HG02884 (cell line): ENCODE measurements around the gene SMAD7.

Experiments
- ATAC-seq: cut with Tn5 transposase; IDR thresholded peaks from one replicate; pipeline ENCODE4 v1.9.1; 2021; ENCODE audit warnings: mild to moderate bottlenecking, moderate library complexity; ENCODE audit not compliant: unreplicated experiment

Gene SMAD7

DNA sequence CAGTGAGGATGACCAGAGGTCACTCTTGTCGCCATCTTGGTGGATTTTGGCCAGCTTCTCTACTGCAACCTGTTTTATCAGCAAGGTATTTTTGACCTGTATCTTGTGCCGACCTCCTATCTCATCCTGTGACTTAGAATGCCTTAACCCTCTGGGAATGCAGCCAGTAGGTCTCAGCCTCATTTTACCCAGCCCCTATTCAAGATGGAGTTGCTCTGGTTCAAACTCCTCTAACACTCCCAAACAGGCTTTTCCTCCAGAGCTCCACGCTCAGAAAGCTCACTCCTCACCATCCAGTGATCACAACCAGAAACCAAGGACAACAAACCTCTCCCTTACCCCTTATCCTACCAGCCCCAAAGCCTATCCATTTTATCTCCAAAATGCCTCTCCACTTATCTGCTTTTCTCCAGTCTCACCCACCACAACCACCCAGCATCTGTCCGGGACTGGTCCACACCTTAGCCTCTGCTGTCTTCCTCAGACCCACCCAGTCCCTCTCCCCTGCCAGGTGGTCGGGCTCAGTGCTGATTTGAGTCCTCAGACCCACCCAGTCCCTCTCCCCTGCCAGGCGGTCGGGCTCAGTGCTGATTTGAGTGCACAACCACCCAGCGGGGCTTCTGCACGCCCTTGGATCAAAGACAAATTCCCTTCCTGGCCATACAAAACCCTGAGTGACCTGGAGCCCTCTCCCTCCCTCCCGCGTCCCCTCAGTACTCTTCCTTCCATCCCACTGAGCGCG, 11.7 kb upstream of the SMAD7 start:
- no peak for ATAC-seq

DNA sequence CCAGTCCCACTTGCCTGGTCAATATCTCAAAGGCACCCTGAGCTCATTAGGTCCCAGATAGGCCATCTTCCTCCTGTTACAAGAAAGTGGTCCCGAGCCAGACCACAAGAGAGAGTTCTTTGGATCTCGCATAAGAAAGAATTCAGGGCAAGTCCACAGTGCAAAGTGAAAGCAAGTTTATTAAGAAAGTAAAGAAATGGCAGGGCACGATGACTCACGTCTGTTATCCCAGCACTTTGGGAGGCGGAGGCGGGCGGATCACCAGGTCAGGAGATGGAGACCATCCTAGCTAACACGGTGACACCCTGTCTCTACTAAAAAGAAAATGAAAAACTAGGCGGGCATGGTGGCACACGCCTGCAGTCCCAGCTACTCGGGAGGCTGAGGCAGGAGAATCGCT, 10.8 kb upstream of the SMAD7 start:
- ATAC-seq, result no peak

DNA sequence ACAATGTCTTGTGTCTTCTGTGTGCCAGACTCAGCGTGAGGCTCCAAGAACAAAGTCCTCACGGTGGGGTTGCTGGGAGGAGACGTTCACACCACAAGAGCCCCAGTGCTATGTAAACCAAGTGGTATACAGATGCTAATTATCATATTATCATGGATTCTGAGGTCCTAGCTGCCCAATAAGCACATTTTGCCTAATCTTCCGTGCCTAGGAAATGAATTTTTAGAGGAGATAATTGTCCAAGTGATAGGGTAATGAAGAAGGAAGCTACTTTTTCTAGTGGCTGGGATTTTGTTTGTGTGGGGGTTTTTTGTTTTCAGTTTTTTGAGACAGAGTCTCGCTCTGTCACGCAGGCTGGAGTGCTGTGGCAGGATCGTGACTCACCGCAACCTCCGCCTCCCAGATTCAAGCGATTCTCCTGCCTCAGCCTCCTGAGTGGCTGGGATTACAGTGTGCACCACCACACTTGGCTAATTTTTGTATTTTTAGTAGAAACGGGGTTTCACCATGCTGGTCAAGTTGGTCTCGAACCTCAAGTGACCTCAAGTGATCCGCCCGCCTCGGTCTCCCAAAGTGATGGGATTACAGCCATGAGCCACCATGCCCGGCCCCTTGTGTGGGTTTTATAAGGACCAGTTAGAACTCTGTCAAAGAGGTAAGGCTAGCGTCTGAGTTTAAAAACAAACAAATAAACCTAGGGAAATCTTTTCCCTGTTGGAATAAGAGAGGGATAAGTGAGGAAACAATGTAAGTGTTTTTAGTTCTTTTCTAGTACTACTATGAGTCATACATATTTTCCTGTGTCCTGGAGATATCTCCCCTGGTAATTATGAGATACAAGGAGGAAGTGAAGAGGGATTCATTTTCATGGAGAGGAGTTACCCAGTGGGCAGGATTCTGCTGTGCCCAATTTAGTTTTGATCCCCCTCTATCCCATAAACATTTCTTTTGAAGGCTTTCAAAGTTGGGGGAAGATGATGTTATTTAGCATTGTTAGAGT, 9.5 kb upstream of the SMAD7 start:
- ATAC-seq, result no peak

DNA sequence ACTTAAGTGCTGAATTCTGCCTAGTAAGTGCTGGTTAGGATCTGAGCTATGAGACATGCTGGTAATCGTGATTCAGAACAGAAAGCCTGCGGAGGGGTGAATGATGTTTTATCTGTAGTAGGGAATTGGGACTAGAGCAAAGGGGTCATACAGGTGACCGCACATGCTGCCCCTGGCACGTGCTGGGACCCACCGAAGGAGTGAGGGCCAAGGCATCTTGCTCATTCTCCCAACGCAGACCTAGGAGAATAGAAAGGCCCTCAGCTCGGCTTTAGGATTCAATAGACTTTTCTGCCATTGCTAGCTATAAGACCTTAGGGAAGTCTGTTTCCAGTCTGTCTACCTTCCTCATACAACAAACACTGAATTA, 8.8 kb upstream of the SMAD7 start:
- ATAC-seq, result no peak

DNA sequence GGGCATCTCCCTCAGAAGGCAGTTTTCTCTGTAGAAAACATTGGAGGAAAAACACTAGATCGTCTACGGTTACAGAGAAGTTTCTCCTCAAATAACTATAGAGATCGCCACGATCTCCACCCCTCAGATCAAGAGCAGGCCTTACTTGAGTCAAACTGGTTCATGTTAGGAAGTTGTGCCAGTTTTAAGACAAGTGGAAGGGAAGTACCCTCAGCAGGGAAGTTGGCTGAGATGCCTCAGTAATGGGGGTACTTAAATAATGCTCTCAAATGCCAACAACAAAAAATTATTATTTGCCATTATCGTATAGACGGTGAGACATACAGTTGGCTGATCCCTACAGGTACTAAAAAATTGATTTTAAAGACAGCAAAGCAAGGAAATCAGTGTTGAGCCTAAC, 8.2 kb upstream of the SMAD7 start:
- no peak for ATAC-seq

DNA sequence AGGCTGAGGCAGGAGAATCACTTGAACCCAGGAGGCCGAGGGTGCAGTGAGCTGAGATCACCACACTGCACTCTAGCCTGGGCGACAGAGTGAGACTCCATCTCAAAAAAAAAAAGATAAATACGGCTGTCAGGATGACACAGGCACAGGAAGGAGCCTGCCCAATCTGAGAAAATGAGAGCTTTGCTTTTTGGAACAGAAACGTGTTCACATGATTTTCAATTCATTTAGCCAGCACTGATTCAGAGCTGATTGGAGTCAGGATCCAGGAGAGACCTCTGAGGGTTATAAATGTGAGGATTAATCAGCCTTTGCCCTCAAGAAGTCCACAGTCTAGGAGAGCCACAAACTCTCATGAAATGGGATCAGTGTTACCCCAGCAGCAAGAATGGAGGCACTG, 6.9 kb upstream of the SMAD7 start:
- no peak for ATAC-seq

DNA sequence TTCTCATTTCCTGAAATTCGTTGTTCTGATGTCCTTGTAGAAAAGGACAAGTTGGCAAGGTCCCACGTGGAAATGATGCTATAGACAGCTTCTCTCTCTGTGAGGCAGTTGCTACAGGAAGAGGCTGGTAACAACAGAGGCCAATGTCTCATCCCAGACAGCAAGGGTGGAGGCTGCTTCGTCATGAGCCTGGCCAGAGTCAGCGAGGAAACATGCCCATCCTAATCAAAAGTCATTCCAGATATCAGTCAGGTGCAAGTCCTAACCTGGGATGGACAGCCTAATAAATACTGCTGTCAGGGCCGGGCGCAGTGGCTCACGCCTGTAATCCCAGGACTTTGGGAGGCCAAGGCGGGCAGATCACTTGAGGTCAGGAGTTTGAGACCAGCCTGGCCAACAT, 6.4 kb upstream of the SMAD7 start:
- no peak for ATAC-seq

DNA sequence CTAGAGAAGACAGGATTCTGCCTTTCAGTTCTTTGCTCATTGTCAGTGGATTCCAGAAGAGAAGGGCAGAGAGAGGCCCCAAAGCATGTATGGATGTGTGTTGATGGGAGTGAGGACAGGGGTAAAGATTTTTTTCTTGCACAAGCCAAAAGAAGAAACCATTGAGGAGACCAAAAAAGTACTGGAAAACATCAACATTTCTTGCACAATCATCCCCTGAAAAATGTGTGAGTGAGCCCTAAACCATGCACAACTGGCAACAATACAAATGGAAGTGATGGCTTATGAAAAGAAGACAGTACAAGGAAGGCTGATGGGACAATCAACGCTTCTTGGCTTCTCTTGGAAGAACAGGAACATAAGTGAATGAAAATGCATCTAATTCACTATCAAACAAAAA, 5.6 kb upstream of the SMAD7 start:
- ATAC-seq, result no peak

DNA sequence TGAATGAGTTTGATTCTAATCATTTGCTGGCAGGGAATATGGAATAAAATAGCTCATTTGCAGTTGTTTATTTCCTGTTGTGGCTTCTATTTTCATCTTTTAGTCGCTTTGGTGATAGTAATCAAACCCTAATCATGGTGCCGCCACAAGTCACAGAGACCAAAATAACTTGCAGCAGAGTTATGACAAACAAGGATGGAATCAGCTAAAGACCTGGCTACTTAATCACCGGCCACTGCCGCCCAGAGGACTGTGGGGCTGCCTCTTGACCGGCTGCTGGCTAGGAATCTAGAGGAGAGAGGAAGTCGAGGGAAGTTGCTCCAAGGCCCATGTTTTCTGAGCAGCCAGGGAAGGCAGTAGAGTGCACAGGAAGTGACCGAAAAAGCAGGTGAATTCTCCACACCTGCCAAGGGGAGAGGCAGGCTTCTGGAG, 5.1 kb upstream of the SMAD7 start:
- ATAC-seq, result no peak

DNA sequence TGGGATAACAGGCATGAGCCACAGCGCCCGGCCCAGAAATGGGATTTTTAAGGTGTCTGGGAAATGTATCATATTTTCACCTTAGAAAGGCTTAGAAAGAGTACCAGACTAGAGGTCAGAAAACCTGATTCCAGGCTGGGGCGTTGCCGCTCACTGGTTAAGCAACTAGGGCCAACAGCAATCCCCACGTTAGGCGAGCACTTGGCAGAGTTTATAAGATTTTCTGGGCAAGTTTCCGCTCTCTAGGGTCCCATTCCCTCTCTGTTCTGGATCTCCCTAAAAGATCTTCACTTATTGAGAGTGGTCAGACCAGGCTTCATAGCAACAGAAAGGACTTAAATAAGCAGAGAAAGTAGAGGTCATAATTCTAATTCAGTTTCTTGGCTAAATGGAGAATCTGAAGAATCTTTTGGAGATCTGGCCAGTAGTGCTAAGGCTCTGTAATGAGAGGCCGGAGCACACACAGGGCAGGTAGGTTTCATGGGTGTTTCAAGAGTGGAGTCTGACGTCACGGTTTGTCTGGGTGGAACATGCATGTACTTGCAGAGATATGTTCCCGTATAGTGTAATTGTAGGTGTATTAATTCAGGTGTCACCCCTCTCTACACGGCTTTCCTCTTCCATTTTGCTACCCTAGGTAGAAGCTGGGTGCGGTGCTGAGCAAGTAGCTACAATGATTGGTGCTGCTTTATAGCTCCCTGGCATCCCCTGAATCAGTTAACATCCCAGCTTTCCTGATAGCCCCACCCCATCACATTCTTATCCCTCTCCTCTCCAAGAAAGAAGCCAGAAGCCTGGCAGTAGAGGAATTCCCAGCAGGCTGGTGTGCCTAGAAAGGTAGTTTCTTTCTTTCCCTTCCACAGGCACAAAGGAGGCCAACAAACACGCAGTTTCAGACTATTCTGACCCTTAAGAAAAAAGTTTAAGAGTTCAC, 4.4 kb upstream of the SMAD7 start:
- ATAC-seq, result no peak

DNA sequence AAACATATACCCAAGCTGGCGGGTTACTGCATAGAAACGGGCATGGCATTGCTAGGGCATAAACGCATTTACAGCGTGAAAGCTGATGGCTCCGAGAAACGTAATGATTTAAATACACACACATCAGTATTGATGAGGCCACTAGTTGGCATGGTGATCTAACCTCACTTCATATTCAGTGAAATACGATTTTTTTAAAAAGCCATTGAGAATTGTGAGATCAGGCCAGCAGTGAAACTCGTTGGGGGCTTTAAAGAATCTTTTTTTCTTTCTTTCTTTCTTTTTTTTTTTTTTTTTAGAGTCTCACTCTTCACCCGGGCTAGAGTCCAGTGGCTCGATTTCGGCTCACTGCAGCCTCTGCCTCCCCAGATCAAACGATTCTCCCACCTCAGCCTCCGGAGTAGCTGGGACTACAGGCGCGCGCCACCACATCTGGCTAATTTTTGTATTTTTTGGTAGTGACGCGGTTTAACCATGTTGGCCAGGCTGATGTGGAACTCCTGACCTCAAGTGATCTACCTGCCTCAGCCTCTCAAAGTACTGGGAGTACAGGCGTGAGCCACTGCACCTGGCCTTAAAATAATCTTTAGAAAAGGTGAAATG, 2.4 kb upstream of the SMAD7 start:
- ATAC-seq, result no peak

DNA sequence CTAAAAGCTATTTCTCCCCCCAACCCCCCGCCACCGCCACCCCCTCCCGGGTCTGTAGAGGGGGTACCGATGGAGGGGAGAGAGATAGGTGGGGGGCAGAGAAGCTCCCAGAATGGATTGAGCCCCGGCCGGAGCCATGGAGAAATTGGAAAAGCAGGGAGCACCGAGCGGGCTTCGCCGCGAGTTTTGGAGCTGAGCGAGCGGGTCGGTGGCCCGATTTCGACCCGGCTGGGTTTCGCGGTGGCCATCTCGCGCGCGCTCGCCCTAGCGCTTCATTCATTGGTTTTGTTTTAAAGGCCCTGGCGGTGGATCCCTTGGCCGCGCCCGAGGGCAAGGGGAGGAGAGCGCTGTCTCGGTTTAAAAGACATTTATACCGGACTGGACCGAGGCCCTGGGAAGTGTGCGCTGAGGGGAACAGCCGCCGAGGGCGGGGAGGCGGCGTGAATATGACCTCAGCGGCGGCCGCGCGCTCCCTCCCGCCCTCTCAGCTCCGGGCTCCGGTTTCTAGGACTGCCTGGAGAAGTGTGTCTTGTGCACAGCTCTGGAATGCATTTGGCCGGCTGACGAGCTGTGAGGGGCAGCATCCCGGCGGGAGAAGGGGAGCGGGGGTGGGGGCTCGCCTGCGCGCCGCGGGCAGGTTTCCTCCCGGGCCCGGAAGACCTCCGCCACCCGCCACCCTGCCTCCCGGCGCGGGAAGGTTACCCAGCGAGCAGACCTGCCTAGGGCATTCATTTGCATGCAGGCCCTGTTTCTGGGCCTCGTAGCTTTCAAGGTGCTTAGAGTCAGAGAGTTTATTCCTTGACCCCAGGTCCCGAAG, 1.7 kb upstream of the SMAD7 start:
- peak; percentile 33 for ATAC-seq

DNA sequence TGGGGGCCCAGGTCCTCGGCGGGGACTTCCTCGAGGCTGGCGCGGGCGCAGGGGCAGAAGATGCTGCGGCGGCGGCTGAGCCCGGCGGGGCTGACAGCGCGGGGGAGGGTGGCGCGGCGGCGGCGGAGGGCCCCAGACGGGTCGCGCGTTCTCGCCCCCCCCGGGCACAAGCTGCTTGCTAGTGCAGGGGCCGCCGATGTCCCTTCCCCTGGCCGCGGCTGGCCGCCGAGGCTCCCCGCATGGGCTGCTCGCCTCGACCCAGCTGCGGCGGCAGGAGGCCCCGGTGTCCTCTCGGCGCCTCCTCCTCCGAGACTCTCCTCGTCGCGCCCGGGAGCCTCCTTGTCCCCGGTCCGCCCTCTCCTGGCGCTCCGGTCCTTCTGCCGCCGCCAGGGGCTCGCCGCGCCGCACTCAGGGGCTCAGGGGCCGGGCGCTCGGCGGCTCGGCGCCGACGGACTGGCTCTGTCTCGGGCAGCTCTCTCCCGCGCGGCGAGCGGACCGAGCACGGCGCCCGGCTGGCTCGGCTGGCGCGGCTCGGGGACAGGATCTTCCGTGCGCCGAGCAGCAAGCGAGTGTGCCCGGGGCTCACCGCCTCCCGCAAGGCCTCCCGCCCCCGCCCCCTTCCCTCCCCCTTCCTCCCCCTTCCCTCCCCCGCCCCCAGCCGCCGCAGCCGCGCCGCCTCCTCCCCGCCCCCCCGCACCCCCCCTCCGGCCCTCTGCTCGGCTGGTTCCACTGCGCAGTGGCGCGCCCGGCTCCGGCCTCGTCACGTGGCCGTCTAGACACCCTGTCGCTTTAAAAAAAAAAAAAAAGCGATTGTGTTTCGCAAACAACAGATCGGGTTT, 902 bp upstream of the SMAD7 start:
- ATAC-seq, result peak; percentile 32

DNA sequence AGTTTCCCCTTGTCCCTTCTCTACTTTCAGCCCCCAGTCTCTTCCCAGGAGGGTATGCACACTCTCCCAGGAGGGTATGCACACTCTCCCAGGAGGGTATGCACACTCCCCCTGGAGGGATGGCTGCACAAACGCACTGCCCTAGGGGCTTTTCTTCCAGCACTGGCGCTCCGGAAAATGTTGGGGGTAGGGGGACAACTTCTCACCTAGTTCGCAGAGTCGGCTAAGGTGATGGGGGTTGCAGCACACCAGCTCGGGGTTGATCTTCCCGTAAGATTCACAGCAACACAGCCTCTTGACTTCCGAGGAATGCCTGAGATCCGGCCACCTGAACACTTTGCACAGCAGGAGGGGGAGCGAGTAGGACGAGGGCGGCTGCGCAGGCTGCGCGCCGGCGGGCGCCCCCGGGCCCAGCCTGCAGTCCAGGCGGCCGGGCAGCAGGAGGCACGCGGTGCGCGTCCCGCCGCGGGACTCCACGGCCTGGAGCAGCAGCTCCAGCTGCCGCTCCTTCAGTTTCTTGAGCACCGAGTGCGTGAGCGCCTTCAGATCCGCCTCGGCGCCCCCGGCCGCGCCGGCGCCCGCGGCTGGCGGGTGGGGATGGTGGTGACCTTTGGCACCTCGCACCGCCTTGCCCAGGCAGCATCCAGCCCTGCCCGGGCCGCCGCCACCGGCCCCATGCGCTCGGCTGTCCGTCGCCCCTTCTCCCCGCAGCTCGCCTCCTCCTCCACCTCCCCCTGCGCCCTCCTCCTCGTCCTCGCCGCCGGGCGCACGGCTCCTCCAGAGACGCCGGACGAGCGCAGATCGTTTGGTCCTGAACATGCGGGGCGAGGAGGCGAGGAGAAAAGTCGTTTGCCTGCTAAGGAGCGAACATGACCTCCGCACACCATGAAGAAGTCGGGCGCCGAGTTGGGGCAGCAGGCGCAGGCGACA, 894 bp downstream of the SMAD7 start:
- ATAC-seq, result no peak

DNA sequence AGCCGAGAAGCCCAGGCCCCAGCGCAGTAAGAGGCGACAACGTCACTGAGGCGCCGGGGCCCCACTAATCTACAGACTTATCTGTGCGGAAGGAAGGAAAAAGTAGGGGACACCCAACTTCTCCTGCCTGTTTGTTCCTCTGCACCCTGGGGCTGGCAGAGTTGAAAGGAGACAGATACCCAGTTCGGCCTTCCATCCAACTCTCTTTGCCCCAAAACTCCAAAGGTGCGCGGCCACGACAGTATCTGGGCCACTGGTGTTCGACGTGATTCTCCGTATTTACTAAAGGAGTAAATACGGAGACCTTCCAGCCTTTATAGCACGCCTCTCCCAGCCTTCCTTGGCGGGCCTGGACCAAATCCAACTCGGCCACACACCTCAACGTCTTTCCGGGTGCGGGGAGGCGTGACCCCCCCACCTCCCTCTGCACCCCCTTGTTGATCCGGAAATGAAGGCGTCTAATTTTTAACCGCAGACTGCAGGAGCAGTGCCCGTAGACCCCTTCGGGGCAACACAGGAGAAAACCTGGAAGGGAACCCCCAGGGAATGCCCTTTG, 1.6 kb downstream of the SMAD7 start:
- no peak for ATAC-seq

DNA sequence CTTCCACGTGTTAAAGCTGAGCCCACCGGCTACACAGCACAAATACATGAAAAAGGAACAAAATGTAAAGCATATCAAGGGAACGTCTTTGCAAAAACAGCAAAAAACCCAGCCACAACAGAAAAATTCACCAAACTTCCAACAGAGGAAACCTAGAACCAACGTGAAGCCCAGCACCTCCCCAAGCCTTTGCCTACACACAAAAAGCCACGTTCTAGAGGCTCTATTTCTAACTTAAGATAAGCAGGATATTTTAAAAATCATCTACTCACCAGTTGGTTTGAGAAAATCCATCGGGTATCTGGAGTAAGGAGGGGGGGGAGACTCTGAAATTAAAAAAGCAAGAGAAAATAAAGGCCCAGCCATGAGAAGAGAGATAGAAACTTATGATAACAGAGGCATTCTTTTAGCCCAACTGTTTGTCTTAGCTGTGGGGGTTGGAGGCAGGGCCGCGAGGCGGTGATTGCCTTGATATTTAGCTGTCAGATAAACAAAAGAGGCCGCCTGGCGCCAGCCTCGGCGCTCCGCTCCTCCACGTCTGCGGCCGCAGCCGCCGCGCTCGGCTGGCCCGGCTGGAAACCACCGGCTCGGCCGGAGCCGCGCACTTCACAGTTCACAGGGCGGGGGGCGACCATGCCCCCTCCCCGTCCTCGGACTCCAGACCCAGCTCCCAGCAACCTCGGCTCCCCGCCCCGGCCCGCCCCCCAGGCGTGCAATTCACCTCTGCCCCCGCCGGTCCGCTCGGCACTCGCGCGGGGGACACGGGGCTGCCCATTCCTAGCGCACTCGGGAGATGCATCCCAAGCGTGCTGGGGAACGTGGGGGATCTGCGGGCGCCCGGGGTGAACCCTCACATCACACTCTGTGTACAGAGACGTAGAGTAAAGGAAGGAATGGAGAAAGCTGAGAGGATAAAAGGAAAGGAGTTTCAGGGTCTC, 2.4 kb downstream of the SMAD7 start:
- no peak for ATAC-seq
